H9 (cell line): ENCODE results near the gene SLC1A7. TPM values are rescaled to one million over a fixed set of nuclear protein-coding genes. Genes with fewer than 3 reads are reported as not detected.

Experiments
- DNase-seq: peaks from one replicate; pipeline ENCODE4 v3.0.0-alpha.2; 2017
- H2AFZ ChIP-seq: one replicate; pipeline ENCODE4 v1.6.1; 2013; ENCODE audit warnings: mild to moderate bottlenecking, low read length, control low read depth, moderate library complexity
- H2AK5ac ChIP-seq: 2 replicates; pipeline ENCODE4 v1.6.1; 2013; ENCODE audit warnings: low read length, control low read depth, mixed read lengths; ENCODE audit not compliant: insufficient read length
- H2BK120ac ChIP-seq: one replicate; pipeline ENCODE4 v1.6.1; 2013; ENCODE audit warnings: low read depth, mild to moderate bottlenecking, low read length, control low read depth, inconsistent platforms; ENCODE audit not compliant: poor library complexity, severe bottlenecking
- H2BK12ac ChIP-seq: 2 replicates; pipeline ENCODE4 v1.6.1; 2013; ENCODE audit warnings: low read length, control low read depth, mixed read lengths, low read depth; ENCODE audit not compliant: insufficient read length
- H2BK15ac ChIP-seq: 2 replicates; pipeline ENCODE4 v1.6.1; 2013; ENCODE audit warnings: low read depth, low read length, control low read depth
- H2BK20ac ChIP-seq: one replicate; pipeline ENCODE4 v1.6.1; 2013; ENCODE audit warnings: low read depth, mild to moderate bottlenecking, low read length, control low read depth, inconsistent platforms; ENCODE audit not compliant: poor library complexity, severe bottlenecking
- H2BK5ac ChIP-seq: 2 replicates; pipeline ENCODE4 v1.6.1; 2013; ENCODE audit warnings: low read length, control low read depth, mixed read lengths; ENCODE audit not compliant: insufficient read length
- H3K14ac ChIP-seq: 2 replicates; pipeline ENCODE4 v1.6.1; 2013; ENCODE audit warnings: low read length, control low read depth; ENCODE audit not compliant: insufficient read depth
- H3K18ac ChIP-seq: 2 replicates; pipeline ENCODE4 v1.6.1; 2013; ENCODE audit warnings: low read depth, mild to moderate bottlenecking, mixed read lengths, low read length, control low read depth; ENCODE audit not compliant: insufficient read length
- H3K23ac ChIP-seq: 2 replicates; pipeline ENCODE4 v1.6.1; 2013; ENCODE audit warnings: low read length, control low read depth, mixed read lengths, low read depth; ENCODE audit not compliant: insufficient read length
- H3K23me2 ChIP-seq: 2 replicates; pipeline ENCODE4 v1.6.1; 2013; ENCODE audit warnings: low read depth, mild to moderate bottlenecking, mixed read lengths, low read length, control low read depth; ENCODE audit not compliant: insufficient read length, poor library complexity, severe bottlenecking
- H3K27ac ChIP-seq: 2 replicates; pipeline ENCODE4 v1.5.1; 2013; ENCODE audit warnings: low read length, control low read depth, mixed read lengths, low read depth; ENCODE audit not compliant: insufficient read length
- H3K27me3 ChIP-seq: 2 replicates; pipeline ENCODE4 v1.6.1; 2013; ENCODE audit warnings: low read length, control low read depth, inconsistent platforms; ENCODE audit not compliant: insufficient read depth
- H3K4ac ChIP-seq: 2 replicates; pipeline ENCODE4 v1.6.1; 2013; ENCODE audit warnings: low read depth, mild to moderate bottlenecking, control low read depth, inconsistent platforms, low read length, moderate library complexity
- H3K4me1 ChIP-seq: 2 replicates; pipeline ENCODE4 v1.6.1; 2013; ENCODE audit warnings: low read length, control low read depth, inconsistent platforms; ENCODE audit not compliant: insufficient read depth
- H3K4me2 ChIP-seq: 2 replicates; pipeline ENCODE4 v1.6.1; 2013; ENCODE audit warnings: low read length, control low read depth, mixed read lengths; ENCODE audit not compliant: insufficient read length, insufficient read depth
- H3K56ac ChIP-seq: 2 replicates; pipeline ENCODE4 v1.6.1; 2013; ENCODE audit warnings: low read depth, mild to moderate bottlenecking, mixed read lengths, low read length, control low read depth; ENCODE audit not compliant: insufficient read length
- H3K79me1 ChIP-seq: 2 replicates; pipeline ENCODE4 v1.6.1; 2013; ENCODE audit warnings: low read depth, mild to moderate bottlenecking, moderate library complexity, low read length, control low read depth, inconsistent platforms; ENCODE audit not compliant: insufficient read depth, poor library complexity, severe bottlenecking
- H3K79me2 ChIP-seq: 2 replicates; pipeline ENCODE4 v1.6.1; 2013; ENCODE audit warnings: low read length, control low read depth, inconsistent platforms; ENCODE audit not compliant: insufficient read depth
- H3K9ac ChIP-seq: 2 replicates; pipeline ENCODE4 v1.6.1; 2013; ENCODE audit warnings: low read length, control low read depth, mixed read lengths; ENCODE audit not compliant: insufficient read length; ENCODE audit errors: extremely low read depth
- H3K9me3 ChIP-seq: one replicate; pipeline ENCODE4 v1.6.1; 2013; ENCODE audit warnings: low read depth, low read length, inconsistent platforms; ENCODE audit not compliant: control insufficient read depth
- H3T11ph ChIP-seq: one replicate; pipeline ENCODE4 v1.6.1; 2013; ENCODE audit warnings: mild to moderate bottlenecking, low read length, control low read depth, inconsistent platforms
- H4K20me1 ChIP-seq: one replicate; pipeline ENCODE4 v1.6.1; 2013; ENCODE audit not compliant: control insufficient read depth, insufficient read length, insufficient read depth
- H4K5ac ChIP-seq: 2 replicates; pipeline ENCODE4 v1.6.1; 2013; ENCODE audit warnings: low read depth, mild to moderate bottlenecking, mixed read lengths, low read length, control low read depth; ENCODE audit not compliant: insufficient read length
- H4K8ac ChIP-seq: replicated peaks from 2 replicates; pipeline ENCODE4 v1.6.1; 2013; ENCODE audit warnings: low read length, control low read depth, mixed read lengths, low read depth; ENCODE audit not compliant: insufficient read length
- H4K91ac ChIP-seq: 2 replicates; pipeline ENCODE4 v1.6.1; 2013; ENCODE audit warnings: low read depth, mild to moderate bottlenecking, moderate library complexity, mixed read lengths, low read length, control low read depth; ENCODE audit not compliant: insufficient read length
- H3K27ac Mint-ChIP-seq, 3 experiments: 2 replicates in 2 of 3; 3 replicates in 1 of 3; pipeline ENCODE4 v1.8.0; 2020 to 2021; ENCODE audit warnings: mixed read lengths in 3 of 3, mild to moderate bottlenecking in 1 of 3, moderate library complexity in 1 of 3
- H3K27me3 Mint-ChIP-seq: 2 replicates; pipeline ENCODE4 v1.8.0; 2021; ENCODE audit warnings: low read depth, mild to moderate bottlenecking, moderate library complexity, mixed read lengths
- H3K36me3 Mint-ChIP-seq, 3 experiments: 2 replicates in 2 of 3; 3 replicates in 1 of 3; pipeline ENCODE4 v1.8.0; 2020 to 2021; ENCODE audit warnings: low read depth in 3 of 3, mixed read lengths in 3 of 3; ENCODE audit not compliant: insufficient read depth in 1 of 3
- H3K4me1 Mint-ChIP-seq, 2 experiments: 2 replicates each; pipeline ENCODE4 v1.8.0; 2020; ENCODE audit warnings: mixed read lengths in 2 of 2
- H3K4me3 Mint-ChIP-seq, 2 experiments: 2 replicates in 1 of 2; 3 replicates in 1 of 2; pipeline ENCODE4 v1.8.0; 2020 to 2021; ENCODE audit warnings: mild to moderate bottlenecking in 2 of 2, mixed read lengths in 2 of 2, moderate library complexity in 1 of 2
- H3K9me3 Mint-ChIP-seq, 2 experiments: 2 replicates in 1 of 2; 3 replicates in 1 of 2; pipeline ENCODE4 v1.8.0; 2020; ENCODE audit warnings: mild to moderate bottlenecking in 2 of 2, mixed read lengths in 2 of 2, moderate library complexity in 1 of 2
- CTCF ChIP-seq: fragments of 200-600 bp; sonication (generic); conservative IDR thresholded peaks from 3 replicates; pipeline ENCODE4 v1.8.0; 2021; ENCODE audit warnings: antibody characterized with exemption, mild to moderate bottlenecking
- WGBS: extraction: QIAGEN DNeasy Blood & Tissue Kit; methylation state at CpG from one replicate; pipeline ENCODE4 v1.1.7; 2013; ENCODE audit warnings: missing lambda C conversion rate, low lambda C conversion rate, mixed read lengths; ENCODE audit not compliant: insufficient read length; ENCODE audit errors: extremely low coverage; 5-methylcytosine and 5-hydroxymethylcytosine counted together
- total RNA-seq: library from RNA; stranded (reverse); gene quantifications from 2 replicates; pipeline ENCODE4 v1.2.1, GENCODE V29; 2021

SLC1A7 gene
- total RNA-seq, 1 experiment from 2014 or later, result not detected

- H4K20me1 ChIP-seq, result no peaks in the 10 kb centered on the region
Measured at GRCh38 chr1:53182716-53183094, 40.3 kb upstream of the SLC1A7 start.

More at GRCh38 chr1:53182716-53183094, 40.3 kb upstream of the SLC1A7 start:
- no peak overlapping the region for H3K18ac ChIP-seq
- H3K9ac ChIP-seq, result no peak overlapping the region
- H3K79me1 ChIP-seq, result no peaks in the 10 kb centered on the region
- no peak for DNase-seq
- no peak overlapping the region for H2AFZ ChIP-seq
- no peak overlapping the region for H2BK20ac ChIP-seq
- H4K8ac ChIP-seq, result no peak overlapping the region
- no peak overlapping the region for H3K27ac ChIP-seq
- no peak overlapping the region for H2BK120ac ChIP-seq
- Mint-ChIP-seq H3K9me3 (no peaks in the 10 kb centered on the region; a peak in 1 of 5 replicates), H3K4me1 (peaks cover 8 to 9% of the 10 kb centered on the region in 2 experiments), H3K4me3 (no peak overlapping the region), H3K27ac (no peak overlapping the region), H3K27me3 (peaks cover 13% of the 10 kb centered on the region), H3K36me3 (no peaks in the 10 kb centered on the region)
- H2BK5ac ChIP-seq, result no peak overlapping the region
- H3T11ph ChIP-seq, result no peak overlapping the region
- WGBS, result no CpG with 5 or more reads among the region's 3 CpGs
- no peaks in the 10 kb centered on the region for H3K23me2 ChIP-seq
- no peak overlapping the region for H2AK5ac ChIP-seq
- no peak overlapping the region for H2BK15ac ChIP-seq
- TF ChIP-seq CTCF, result no peak
- H3K4me2 ChIP-seq, result no peak overlapping the region
- H3K23ac ChIP-seq, result no peak overlapping the region
- no peak overlapping the region for H3K56ac ChIP-seq
- no peaks in the 10 kb centered on the region for H3K9me3 ChIP-seq
- H3K4me1 ChIP-seq, result no peaks in the 10 kb centered on the region
- no peak overlapping the region for H2BK12ac ChIP-seq
- H3K14ac ChIP-seq, result no peak overlapping the region
- no peak overlapping the region for H4K5ac ChIP-seq
- H3K4ac ChIP-seq, result no peak overlapping the region
- no peaks in the 10 kb centered on the region for H3K79me2 ChIP-seq
- H4K91ac ChIP-seq, result no peak overlapping the region
- H3K27me3 ChIP-seq, result no peaks in the 10 kb centered on the region
